GM18519 (cell line): Measurements from ENCODE around the gene ESYT1.
"Not testable (repeated sequence)": the region's sequence is repeated elsewhere in the genome, so short reads cannot be mapped to it uniquely, and the experiment has no call there.

ENCODE experiments used
- ATAC-seq: cut with Tn5 transposase; IDR thresholded peaks from one replicate; pipeline ENCODE4 v1.9.1; 2021; ENCODE audit warnings: mild to moderate bottlenecking, moderate library complexity; ENCODE audit not compliant: unreplicated experiment, low FRiP score

The ESYT1 gene

GRCh38 chr12:56104109-56104814 is 23.8 kb upstream of the ESYT1 start, which contains the start of gene PA2G4:
PA2G4 (plus strand) TSS chr12:56104559; CDS start chr12:56104738, 179 bp downstream.
- ATAC-seq, result peak; percentile 88

- no peak for ATAC-seq
Measured at GRCh38 chr12:56104815-56105608, 23.1 kb upstream of the ESYT1 start.

GRCh38 chr12:56105609-56105902 is 22.5 kb upstream of the ESYT1 start:
- no peak for ATAC-seq

- ATAC-seq, result no peak
Measured at GRCh38 chr12:56107242-56107641, 20.8 kb upstream of the ESYT1 start.

GRCh38 chr12:56110571-56110970 is 17.5 kb upstream of the ESYT1 start:
- ATAC-seq, result no peak

- ATAC-seq, result no peak
Measured at GRCh38 chr12:56114084-56114483, 14.0 kb upstream of the ESYT1 start.

- ATAC-seq, result no peak
Measured at GRCh38 chr12:56115329-56115728, 12.7 kb upstream of the ESYT1 start.

GRCh38 chr12:56116267-56117081 is 11.6 kb upstream of the ESYT1 start, which contains the start of gene RPL41:
RPL41 (plus strand) TSS chr12:56116633.
- no peak for ATAC-seq

- ATAC-seq, result not testable (repeated sequence)
Measured at GRCh38 chr12:56117082-56117706, 10.9 kb upstream of the ESYT1 start.

- ATAC-seq, result peak; percentile 81
Measured at GRCh38 chr12:56117778-56118687, 10.0 kb upstream of the ESYT1 start, which contains the start of gene ZC3H10. ZC3H10 (plus strand) TSS chr12:56118266; CDS start chr12:56120563, 2,297 bp downstream.

- ATAC-seq, result no peak
Measured at GRCh38 chr12:56118688-56119357, 9.2 kb upstream of the ESYT1 start.

- no peak for ATAC-seq
Measured at GRCh38 chr12:56119361-56119796, 8.7 kb upstream of the ESYT1 start.

- no peak for ATAC-seq
Measured at GRCh38 chr12:56120158-56120846, 7.8 kb upstream of the ESYT1 start.

GRCh38 chr12:56121204-56121870 is 6.7 kb upstream of the ESYT1 start:
- ATAC-seq, result no peak

- ATAC-seq, result no peak
Measured at GRCh38 chr12:56122637-56123036, 5.4 kb upstream of the ESYT1 start.

- ATAC-seq, result no peak
Measured at GRCh38 chr12:56124133-56124532, 3.9 kb upstream of the ESYT1 start.

- ATAC-seq, result no peak
Measured at GRCh38 chr12:56126732-56127239, 1.3 kb upstream of the ESYT1 start.

- ATAC-seq, result no peak
Measured at GRCh38 chr12:56127485-56127887, 581 bp upstream of the ESYT1 start.
